Kidney (tissue), 14 donors: ENCODE measurements around the gene PRELP. TPM values are rescaled to one million over a fixed set of nuclear protein-coding genes. Genes with fewer than 3 reads are reported as not detected.
A peak's percentile ranks its signal among the peaks of the same experiment; 100 is the strongest.
"Not testable (repeated sequence)": the region's sequence is repeated elsewhere in the genome, so short reads cannot be mapped to it uniquely, and the experiment has no call there.

Experiments
- DNase-seq, 5 donors: peaks; one replicate each; pipeline ENCODE4 v3.0.0-alpha.2; 2013 to 2020
- FAIRE-seq: peaks from 2 replicates; lab custom pipeline; 2012; peaks lifted over from hg19 to GRCh38; lab: Jason Lieb, UNC
- H3K27ac ChIP-seq, 2 donors: one replicate each; pipeline ENCODE4 v1.7.0; 2013; ENCODE audit warnings: low read depth in 2 of 2, low read length in 2 of 2, inconsistent platforms in 1 of 2
- H3K27me3 ChIP-seq: one replicate; pipeline ENCODE4 v1.7.1; 2013; ENCODE audit warnings: low read length, inconsistent platforms; ENCODE audit not compliant: control insufficient read depth, insufficient read depth
- H3K36me3 ChIP-seq, 3 donors: one replicate each; pipeline versions ENCODE4 v1.7.0 to v1.7.1; 2013; ENCODE audit warnings: low read length in 3 of 3, control low read depth in 1 of 3, inconsistent platforms in 1 of 3; ENCODE audit not compliant: insufficient read depth in 3 of 3, control insufficient read depth in 2 of 3
- H3K4me1 ChIP-seq, 3 donors: one replicate each; pipeline versions ENCODE4 v1.7.0 to v1.7.1; 2013; ENCODE audit warnings: low read length in 3 of 3, inconsistent platforms in 1 of 3, low read depth in 1 of 3; ENCODE audit not compliant: control insufficient read depth in 2 of 3, insufficient read depth in 2 of 3
- H3K4me3 ChIP-seq, 3 donors: one replicate each; pipeline versions ENCODE4 v1.7.0 to v1.8.1; 2013; ENCODE audit warnings: low read length in 3 of 3, control low read depth in 1 of 3, inconsistent platforms in 1 of 3
- H3K9ac ChIP-seq, 3 donors: one replicate each; pipeline versions ENCODE4 v1.7.0 to v1.7.1; 2013; ENCODE audit warnings: low read length in 3 of 3, control low read depth in 1 of 3, inconsistent platforms in 1 of 3
- H3K9me3 ChIP-seq, 3 donors: one replicate each; pipeline versions ENCODE4 v1.7.0 to v1.7.1; 2013; ENCODE audit warnings: low read length in 3 of 3, control low read depth in 1 of 3, inconsistent platforms in 1 of 3; ENCODE audit not compliant: control insufficient read depth in 2 of 3, insufficient read depth in 1 of 3
- intact Hi-C: fragments of 100-400 bp; cut with DNase I; formaldehyde crosslinking; loops from one replicate; pipeline ENCODE4 v1.11.1; 2022
- polyA plus RNA-seq: library from polyadenylated mRNA; stranded (reverse); fragments of 350-450 nt; fragmentation: Illumina TruSeq; extraction: RNeasy Lipid Tissue Mini Kit (QIAGEN cat#74804); gene quantifications from one replicate; pipeline ENCODE4 v1.2.3, GENCODE V29; 2014; ENCODE audit warnings: low read depth, low replicate concordance; ENCODE audit not compliant: insufficient read depth
- total RNA-seq: library from RNA; stranded (reverse); fragmentation: NEBNext Ultra II Directional; extraction: Animal tissue kit (Norgen Biotek cat#: 25700); gene quantifications from one replicate; pipeline ENCODE4 v1.2.1, GENCODE V29; 2021
- TF ChIP-seq, protein P1 (sequence below): IDR thresholded peaks from 3 replicates; pipeline ENCODE4 v1.5.1; 2012; ENCODE audit warnings: mild to moderate bottlenecking, moderate library complexity, borderline replicate concordance; ENCODE audit not compliant: insufficient read depth; ENCODE audit errors: extremely low read depth
- donor health status: control.
- donor health status: control.
- donor health status: control.
- donor health status: control.
- donor health status: control.
- donor health status: DM: yes; HTN: yes; CAD: no.
- donor health status: Normal renal cell carcinoma (clear cell type).

PRELP gene
- total and polyA plus RNA-seq, 2 donors from 2014 or later = 9.5 to 24.5 TPM

DNA sequence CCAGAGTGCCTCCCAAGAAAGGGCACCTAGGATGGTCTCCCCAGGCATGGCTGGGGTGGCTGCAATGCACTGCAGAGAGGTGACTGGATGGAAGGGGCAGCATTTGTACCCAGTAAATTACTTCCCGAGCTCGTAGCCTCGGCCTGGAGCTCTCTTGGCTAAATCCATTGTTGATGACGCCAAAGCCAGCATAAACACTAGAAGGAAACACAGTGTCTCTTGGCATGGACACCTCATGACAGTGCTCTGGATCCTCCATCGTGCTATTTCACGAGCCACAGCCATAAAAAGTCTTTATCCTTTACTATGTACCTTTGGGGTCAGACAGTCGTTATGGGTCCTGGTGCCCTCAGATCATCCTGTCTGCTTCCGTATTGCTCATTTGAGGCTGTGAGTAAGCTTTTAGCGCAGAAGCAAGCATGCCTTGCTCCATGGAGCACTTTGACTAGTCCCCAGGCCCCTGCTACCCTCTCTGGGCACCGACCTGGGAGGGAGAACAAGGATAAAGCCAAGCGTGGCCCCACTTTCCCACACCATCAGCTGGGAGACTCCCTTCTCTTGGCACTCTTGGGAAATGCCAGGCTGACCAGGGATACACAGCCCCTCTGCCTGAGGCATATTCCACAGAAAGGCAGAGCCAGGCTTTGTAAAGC lies 10.3 kb upstream of the PRELP start:
- Histone ChIP-seq H3K9me3 (no peaks in the 10 kb centered on the region), H3K27me3 (no peaks in the 10 kb centered on the region), H3K4me3 (no peak overlapping the region), H3K4me1 (peaks cover 0 to 15% (median 14%) of the 10 kb centered on the region in 3 donors), H3K9ac (no peak overlapping the region), H3K27ac (peak overlapping the region in 1 of 2 donors; percentile 5), H3K36me3 (no peaks in the 10 kb centered on the region)
- no peak for FAIRE-seq
- DNase-seq = no peak
- intact Hi-C loops = no loop called here
- TF ChIP-seq, protein P1, sequence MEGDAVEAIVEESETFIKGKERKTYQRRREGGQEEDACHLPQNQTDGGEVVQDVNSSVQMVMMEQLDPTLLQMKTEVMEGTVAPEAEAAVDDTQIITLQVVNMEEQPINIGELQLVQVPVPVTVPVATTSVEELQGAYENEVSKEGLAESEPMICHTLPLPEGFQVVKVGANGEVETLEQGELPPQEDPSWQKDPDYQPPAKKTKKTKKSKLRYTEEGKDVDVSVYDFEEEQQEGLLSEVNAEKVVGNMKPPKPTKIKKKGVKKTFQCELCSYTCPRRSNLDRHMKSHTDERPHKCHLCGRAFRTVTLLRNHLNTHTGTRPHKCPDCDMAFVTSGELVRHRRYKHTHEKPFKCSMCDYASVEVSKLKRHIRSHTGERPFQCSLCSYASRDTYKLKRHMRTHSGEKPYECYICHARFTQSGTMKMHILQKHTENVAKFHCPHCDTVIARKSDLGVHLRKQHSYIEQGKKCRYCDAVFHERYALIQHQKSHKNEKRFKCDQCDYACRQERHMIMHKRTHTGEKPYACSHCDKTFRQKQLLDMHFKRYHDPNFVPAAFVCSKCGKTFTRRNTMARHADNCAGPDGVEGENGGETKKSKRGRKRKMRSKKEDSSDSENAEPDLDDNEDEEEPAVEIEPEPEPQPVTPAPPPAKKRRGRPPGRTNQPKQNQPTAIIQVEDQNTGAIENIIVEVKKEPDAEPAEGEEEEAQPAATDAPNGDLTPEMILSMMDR = no peak

DNA sequence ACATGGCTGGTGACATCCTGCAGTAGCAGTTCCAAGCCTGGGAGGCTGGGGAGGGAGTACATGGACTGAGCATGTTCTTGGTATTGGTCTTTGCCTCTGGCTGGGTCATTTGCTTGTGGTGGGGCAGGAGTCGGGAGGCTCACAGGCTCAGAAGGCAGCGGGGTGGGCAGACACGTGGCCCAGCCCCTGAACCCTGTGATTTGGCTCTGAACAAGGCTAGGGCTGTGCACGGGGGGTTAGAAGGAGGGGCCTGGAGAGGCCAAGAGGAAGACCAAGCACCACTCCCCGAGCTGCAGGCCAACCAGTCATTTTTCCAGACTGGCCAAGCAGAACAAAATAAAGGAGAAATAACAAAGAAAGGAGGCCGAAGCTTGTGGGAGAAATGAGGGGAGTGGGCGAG lies 9.7 kb upstream of the PRELP start:
- DNase-seq (peak; percentile 81 to 93 (median 86)), FAIRE-seq (no peak)
- TF ChIP-seq, protein P1 = no peak
- H3K27me3 ChIP-seq = no peaks in the 10 kb centered on the region
- intact Hi-C loops = no loop called here
- no peak overlapping the region for H3K4me3 ChIP-seq
- no peak overlapping the region for H3K9ac ChIP-seq
- H3K36me3 ChIP-seq = no peaks in the 10 kb centered on the region
- peak overlapping the region in 1 of 2 donors; percentile 5 for H3K27ac ChIP-seq
- no peaks in the 10 kb centered on the region for H3K9me3 ChIP-seq
- peaks cover 0 to 15% (median 14%) of the 10 kb centered on the region in 3 donors for H3K4me1 ChIP-seq

DNA sequence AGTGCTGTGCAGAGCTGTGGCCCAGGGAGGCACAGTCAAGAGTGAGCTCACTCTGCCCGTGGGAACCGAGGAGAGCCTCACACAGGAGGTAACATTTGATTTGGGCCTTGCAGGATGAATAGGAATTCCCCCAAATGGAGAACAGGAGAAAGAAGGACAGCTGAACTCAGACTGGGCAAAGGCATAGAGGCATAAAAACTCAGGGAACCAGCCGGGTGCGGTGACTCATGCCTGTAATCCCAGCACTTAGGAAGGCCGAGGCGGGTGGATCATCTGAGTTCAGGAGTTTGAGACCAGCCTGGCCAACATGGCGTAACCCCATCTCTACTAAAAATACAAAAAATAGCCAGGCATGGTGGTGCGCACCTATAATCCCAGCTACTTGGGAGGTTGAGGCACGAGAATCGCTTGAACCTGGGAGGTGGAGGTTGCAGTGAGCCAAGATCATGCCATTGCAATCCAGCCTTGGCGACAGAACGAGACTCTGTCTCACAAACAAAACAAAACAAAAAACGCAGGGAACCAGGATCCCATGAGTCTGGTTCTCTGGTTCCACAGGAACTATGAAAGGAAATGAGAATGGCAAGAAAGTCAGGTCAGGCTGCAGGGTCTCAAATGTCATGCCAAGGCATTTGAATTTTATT lies 8.6 kb upstream of the PRELP start:
- H3K27ac ChIP-seq = peak overlapping the region in 1 of 2 donors; percentile 1
- FAIRE-seq, intact Hi-C loops, H3K9ac ChIP-seq, H3K4me3 ChIP-seq, H3K27me3 ChIP-seq, H3K36me3 ChIP-seq, H3K9me3 ChIP-seq, DNase-seq: not testable (repeated sequence)
- peaks cover 0 to 15% (median 14%) of the 10 kb centered on the region in 3 donors for H3K4me1 ChIP-seq

DNA sequence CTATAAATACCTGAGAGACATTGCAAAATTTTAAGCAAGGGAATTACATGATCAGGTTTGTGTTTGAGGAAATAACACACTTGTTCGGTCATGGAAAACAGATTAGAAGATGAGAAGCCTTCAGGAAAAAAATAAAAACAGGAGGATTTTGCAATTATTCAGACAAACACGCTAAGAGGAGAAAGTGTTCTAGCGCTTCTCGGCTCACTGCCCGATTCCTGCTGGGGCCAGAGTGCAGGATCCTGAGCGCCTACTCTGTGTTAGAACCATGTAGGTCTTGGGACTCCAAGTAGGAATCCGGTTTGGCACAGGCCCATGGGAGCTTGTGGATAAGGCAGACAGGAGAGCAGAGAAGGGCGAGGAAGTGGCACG lies 8.1 kb upstream of the PRELP start:
- DNase-seq = peak in 2 of 5 donors; percentile 48 to 88
- Histone ChIP-seq H3K9me3 (no peaks in the 10 kb centered on the region), H3K27me3 (no peaks in the 10 kb centered on the region), H3K4me3 (no peak overlapping the region), H3K9ac (no peak overlapping the region), H3K27ac (no peak overlapping the region), H3K36me3 (no peaks in the 10 kb centered on the region), H3K4me1 (peaks cover 0 to 15% (median 14%) of the 10 kb centered on the region in 3 donors)
- TF ChIP-seq, protein P1 = no peak
- no peak for FAIRE-seq
- intact Hi-C loops = no loop called here
